HUES48 (cell line): ENCODE data around the gene GINS3.

Experiments used
- H3K27ac ChIP-seq: one replicate; pipeline ENCODE4 v1.7.0; 2013; ENCODE audit warnings: low read depth, low read length, inconsistent platforms
- H3K27me3 ChIP-seq: 2 replicates; pipeline ENCODE4 v1.6.1; 2013; ENCODE audit warnings: mild to moderate bottlenecking, low read length; ENCODE audit not compliant: control insufficient read depth, insufficient read depth
- H3K36me3 ChIP-seq: 2 replicates; pipeline ENCODE4 v1.6.1; 2013; ENCODE audit warnings: low read length; ENCODE audit not compliant: control insufficient read depth, insufficient read depth
- H3K4me1 ChIP-seq: 2 replicates; pipeline ENCODE4 v1.6.1; 2013; ENCODE audit warnings: mild to moderate bottlenecking, low read length; ENCODE audit not compliant: control insufficient read depth, insufficient read depth
- H3K4me3 ChIP-seq: 2 replicates; pipeline ENCODE4 v1.5.1; 2013; ENCODE audit warnings: mild to moderate bottlenecking, low read depth, low read length
- H3K9ac ChIP-seq: 2 replicates; pipeline ENCODE4 v1.6.1; 2013; ENCODE audit warnings: mild to moderate bottlenecking, low read depth, low read length, moderate library complexity
- H3K9me3 ChIP-seq: 2 replicates; pipeline ENCODE4 v1.6.1; 2013; ENCODE audit warnings: low read length; ENCODE audit not compliant: control insufficient read depth, insufficient read depth

Gene GINS3

GRCh38 chr16:58426966-58427365, 34.7 kb downstream of the GINS3 start:
- Histone ChIP-seq H3K27me3 (no peaks in the 10 kb centered on the region), H3K4me3 (no peak overlapping the region), H3K36me3 (no peaks in the 10 kb centered on the region), H3K9me3 (no peaks in the 10 kb centered on the region), H3K9ac (no peak overlapping the region), H3K27ac (no peak overlapping the region), H3K4me1 (no peaks in the 10 kb centered on the region)

GRCh38 chr16:58428621-58429542, 36.6 kb downstream of the GINS3 start:
- no peak overlapping the region for H3K4me3 ChIP-seq
- H3K27ac ChIP-seq, result no peak overlapping the region
- H3K9ac ChIP-seq, result no peak overlapping the region
- no peaks in the 10 kb centered on the region for H3K4me1 ChIP-seq
- no peaks in the 10 kb centered on the region for H3K27me3 ChIP-seq
- H3K9me3 ChIP-seq, result no peaks in the 10 kb centered on the region
- no peaks in the 10 kb centered on the region for H3K36me3 ChIP-seq

DNA sequence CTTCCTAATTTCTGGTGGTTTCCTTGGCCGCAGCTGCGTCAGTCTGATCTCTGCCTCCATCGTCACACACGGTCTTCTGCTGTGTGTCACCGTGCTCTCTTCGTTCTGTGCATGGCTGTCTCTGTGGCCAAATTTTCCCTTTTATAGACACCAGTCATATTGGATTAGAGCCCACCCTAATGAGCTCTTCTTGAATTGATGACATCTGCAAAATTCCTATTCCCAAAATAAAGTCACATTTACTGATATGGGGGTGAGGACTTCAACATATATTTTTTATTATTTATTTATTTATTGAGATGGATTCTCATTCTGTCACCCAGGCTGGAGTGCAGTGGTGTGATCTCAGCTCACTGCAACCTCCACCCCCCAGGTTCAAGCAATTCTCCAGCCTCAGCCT, 38.4 kb downstream of the GINS3 start:
- Histone ChIP-seq H3K27me3 (no peaks in the 10 kb centered on the region), H3K4me3 (no peak overlapping the region), H3K9ac (no peak overlapping the region), H3K27ac (no peak overlapping the region), H3K36me3 (no peaks in the 10 kb centered on the region), H3K9me3 (no peaks in the 10 kb centered on the region), H3K4me1 (no peaks in the 10 kb centered on the region)

GRCh38 chr16:58433569-58433951, 41.3 kb downstream of the GINS3 start:
- no peaks in the 10 kb centered on the region for H3K36me3 ChIP-seq
- no peaks in the 10 kb centered on the region for H3K4me1 ChIP-seq
- no peaks in the 10 kb centered on the region for H3K27me3 ChIP-seq
- H3K9ac ChIP-seq, result no peak overlapping the region
- H3K4me3 ChIP-seq, result no peak overlapping the region
- H3K9me3 ChIP-seq, result no peaks in the 10 kb centered on the region
- H3K27ac ChIP-seq, result no peak overlapping the region

DNA sequence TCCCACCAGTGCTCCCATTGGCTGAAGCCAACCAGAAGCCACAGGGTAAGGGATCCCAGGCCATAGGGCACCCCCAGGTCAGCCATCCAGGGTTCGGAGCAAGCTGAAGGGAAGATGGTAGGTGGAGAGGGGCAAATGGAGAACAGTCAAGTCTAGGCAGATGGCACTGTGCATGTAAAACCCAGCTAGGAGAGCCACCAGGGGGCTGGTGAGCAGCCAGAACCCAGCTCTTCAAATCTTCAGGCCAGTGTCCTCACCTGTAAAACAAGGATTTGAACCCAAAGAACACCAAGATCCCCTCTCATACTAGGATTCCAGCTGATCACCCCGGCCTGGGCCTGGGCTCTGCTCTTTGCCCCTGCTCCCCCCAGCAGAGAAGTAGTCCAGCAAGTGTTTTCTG, 43.5 kb downstream of the GINS3 start:
- no peaks in the 10 kb centered on the region for H3K4me1 ChIP-seq
- H3K36me3 ChIP-seq, result no peaks in the 10 kb centered on the region
- H3K27ac ChIP-seq, result no peak overlapping the region

GRCh38 chr16:58440131-58440530, 47.9 kb downstream of the GINS3 start:
- no peak overlapping the region for H3K27ac ChIP-seq
- no peak overlapping the region for H3K9ac ChIP-seq
- no peaks in the 10 kb centered on the region for H3K4me1 ChIP-seq
- H3K27me3 ChIP-seq, result no peaks in the 10 kb centered on the region
- no peaks in the 10 kb centered on the region for H3K9me3 ChIP-seq
- H3K36me3 ChIP-seq, result no peaks in the 10 kb centered on the region
- H3K4me3 ChIP-seq, result no peak overlapping the region

More for the DNA sequence above, 43.5 kb downstream of the GINS3 start:
- no peak overlapping the region for H3K9ac ChIP-seq
- H3K9me3 ChIP-seq, result no peaks in the 10 kb centered on the region
- H3K27me3 ChIP-seq, result no peaks in the 10 kb centered on the region
- no peak overlapping the region for H3K4me3 ChIP-seq

DNA sequence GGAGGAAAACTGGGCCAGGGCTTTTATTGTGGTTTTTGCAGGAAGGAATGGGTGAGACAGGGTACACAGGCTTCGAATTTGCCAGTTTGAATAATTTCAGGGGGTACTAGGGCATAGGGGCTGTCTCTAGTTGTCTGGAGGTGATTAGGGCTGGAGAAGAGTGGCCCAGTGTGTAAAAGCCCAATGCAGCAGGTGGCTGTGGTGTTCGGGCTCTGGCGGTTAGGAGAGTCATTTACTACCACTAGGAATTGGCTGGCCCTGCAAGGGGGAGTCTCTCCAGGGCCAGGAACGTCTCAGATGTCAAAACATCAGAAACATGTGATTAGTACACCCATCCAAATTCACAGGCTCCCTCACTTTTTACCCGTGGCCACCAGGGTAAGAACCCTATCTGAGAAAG, 50.3 kb downstream of the GINS3 start:
- H3K9me3 ChIP-seq, result no peaks in the 10 kb centered on the region
- no peak overlapping the region for H3K9ac ChIP-seq
- H3K4me1 ChIP-seq, result no peaks in the 10 kb centered on the region
- H3K27ac ChIP-seq, result no peak overlapping the region
- no peaks in the 10 kb centered on the region for H3K27me3 ChIP-seq
- H3K4me3 ChIP-seq, result no peak overlapping the region
- no peaks in the 10 kb centered on the region for H3K36me3 ChIP-seq

- H3K9me3 ChIP-seq, result no peaks in the 10 kb centered on the region
- no peak overlapping the region for H3K4me3 ChIP-seq
- H3K36me3 ChIP-seq, result no peaks in the 10 kb centered on the region
- H3K4me1 ChIP-seq, result no peaks in the 10 kb centered on the region
- H3K27me3 ChIP-seq, result no peaks in the 10 kb centered on the region
- H3K9ac ChIP-seq, result no peak overlapping the region
- no peak overlapping the region for H3K27ac ChIP-seq
Observed at GRCh38 chr16:58443783-58444182, 51.5 kb downstream of the GINS3 start.

GRCh38 chr16:58444265-58444664, 52.0 kb downstream of the GINS3 start:
- no peaks in the 10 kb centered on the region for H3K27me3 ChIP-seq
- no peak overlapping the region for H3K27ac ChIP-seq
- H3K9me3 ChIP-seq, result no peaks in the 10 kb centered on the region
- no peaks in the 10 kb centered on the region for H3K36me3 ChIP-seq
- H3K4me1 ChIP-seq, result no peaks in the 10 kb centered on the region
- no peak overlapping the region for H3K4me3 ChIP-seq
- H3K9ac ChIP-seq, result no peak overlapping the region

- Histone ChIP-seq H3K36me3 (no peaks in the 10 kb centered on the region), H3K27ac (no peak overlapping the region), H3K27me3 (no peaks in the 10 kb centered on the region), H3K9me3 (no peaks in the 10 kb centered on the region), H3K4me3 (no peak overlapping the region), H3K4me1 (no peaks in the 10 kb centered on the region), H3K9ac (no peak overlapping the region)
Observed at GRCh38 chr16:58448890-58449289, 56.6 kb downstream of the GINS3 start.

DNA sequence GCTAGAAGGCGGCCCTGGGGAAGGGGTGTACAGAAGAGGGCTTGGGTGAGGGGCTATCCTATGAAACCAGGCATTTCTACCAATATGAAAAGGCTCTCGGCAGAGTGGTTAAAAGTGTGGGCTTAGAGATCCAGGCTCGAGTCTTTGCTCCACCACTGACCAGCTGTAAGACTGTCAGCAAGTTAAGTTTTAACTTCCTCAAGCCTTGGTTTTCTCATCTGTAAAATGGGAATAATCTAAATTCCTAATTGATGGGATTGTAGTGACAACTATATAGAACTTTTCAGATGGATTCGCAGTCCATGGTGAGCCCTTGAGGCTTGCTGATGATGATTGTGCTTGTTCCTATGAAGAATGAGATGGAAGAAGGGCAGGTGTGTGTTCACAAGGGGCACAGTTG, 57.0 kb downstream of the GINS3 start:
- H3K36me3 ChIP-seq, result no peaks in the 10 kb centered on the region
- H3K4me3 ChIP-seq, result no peak overlapping the region
- no peak overlapping the region for H3K9ac ChIP-seq
- H3K9me3 ChIP-seq, result no peaks in the 10 kb centered on the region
- H3K4me1 ChIP-seq, result no peaks in the 10 kb centered on the region
- no peak overlapping the region for H3K27ac ChIP-seq
- no peaks in the 10 kb centered on the region for H3K27me3 ChIP-seq
